Measurements from ENCODE around the gene CYP3A5.

GRCh38 chr7:99625961-99626360, 53.8 kb downstream of the CYP3A5 start:
- no peak for TF ChIP-seq CTCF (IDR thresholded peaks at IDR 0.05; ENCODE audit: poor library complexity)
- TF ChIP-seq EZH2 (IDR thresholded peaks at IDR 0.05; ENCODE audit: borderline replicate concordance) = no peak
- no peak for TF ChIP-seq EZH2phosphoT487 (IDR thresholded peaks at IDR 0.05; ENCODE audit: low read depth, severe bottlenecking, unreplicated experiment)
